ENCODE measurements around the gene TBL2.
"Not testable (repeated sequence)": the region's sequence is repeated elsewhere in the genome, so short reads cannot be mapped to it uniquely, and the experiment has no call there.

Gene TBL2

DNA sequence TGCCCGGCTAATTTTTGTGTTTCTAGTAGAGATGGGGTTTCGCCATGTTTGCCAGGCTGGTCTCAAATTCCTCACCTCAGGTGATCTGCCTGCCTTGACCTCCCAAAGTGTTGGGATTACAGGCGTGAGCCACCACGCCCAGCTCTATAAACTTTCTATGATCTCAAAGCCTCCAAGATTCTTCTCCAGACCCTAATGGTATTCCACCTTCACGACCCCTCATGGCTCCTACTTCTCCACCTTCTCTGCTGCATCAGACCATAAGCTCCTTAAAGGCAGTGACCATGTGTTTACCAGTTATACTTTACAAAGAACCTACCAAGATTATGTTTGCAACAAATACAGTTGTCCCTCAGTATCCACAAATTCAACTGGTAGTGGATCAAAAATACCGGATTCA, 46.2 kb downstream of the TBL2 start:
- FAIRE-seq, result no peak

DNA sequence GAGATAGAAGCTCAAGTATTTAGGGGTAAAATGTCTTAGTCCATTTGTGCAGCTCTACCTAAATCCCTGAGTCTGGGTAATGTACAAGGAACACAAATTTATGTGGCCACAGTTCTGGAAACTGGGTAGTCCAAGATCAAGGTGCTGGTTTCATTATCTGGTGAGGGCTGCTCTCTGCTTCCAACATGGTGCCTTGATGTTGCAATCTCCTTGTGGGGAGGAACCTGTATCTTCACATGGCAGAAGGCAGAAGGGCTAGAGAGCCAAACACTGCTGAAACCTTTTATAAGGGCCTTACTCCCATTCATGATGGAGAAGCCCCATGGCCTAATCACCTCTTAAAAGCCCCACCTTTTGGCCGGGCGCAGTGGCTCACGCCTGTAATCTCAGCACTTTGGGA, 47.6 kb downstream of the TBL2 start:
- no peak for FAIRE-seq

- no peak for FAIRE-seq
These were observed 51.2 kb downstream of the TBL2 start for GRCh38 chr7:73526896-73527821.

- FAIRE-seq, result not testable (repeated sequence)
These were observed 52.3 kb downstream of the TBL2 start for GRCh38 chr7:73526158-73526494.

- no peak for FAIRE-seq
These were observed 56.1 kb downstream of the TBL2 start, which contains the start of gene BAZ1B for GRCh38 chr7:73522105-73522872. Gene BAZ1B (minus strand): TSS chr7:73522293. CDS start chr7:73521933, 360 bp downstream.

- FAIRE-seq, result no peak
These were observed 56.7 kb downstream of the TBL2 start for GRCh38 chr7:73521636-73522104.

DNA sequence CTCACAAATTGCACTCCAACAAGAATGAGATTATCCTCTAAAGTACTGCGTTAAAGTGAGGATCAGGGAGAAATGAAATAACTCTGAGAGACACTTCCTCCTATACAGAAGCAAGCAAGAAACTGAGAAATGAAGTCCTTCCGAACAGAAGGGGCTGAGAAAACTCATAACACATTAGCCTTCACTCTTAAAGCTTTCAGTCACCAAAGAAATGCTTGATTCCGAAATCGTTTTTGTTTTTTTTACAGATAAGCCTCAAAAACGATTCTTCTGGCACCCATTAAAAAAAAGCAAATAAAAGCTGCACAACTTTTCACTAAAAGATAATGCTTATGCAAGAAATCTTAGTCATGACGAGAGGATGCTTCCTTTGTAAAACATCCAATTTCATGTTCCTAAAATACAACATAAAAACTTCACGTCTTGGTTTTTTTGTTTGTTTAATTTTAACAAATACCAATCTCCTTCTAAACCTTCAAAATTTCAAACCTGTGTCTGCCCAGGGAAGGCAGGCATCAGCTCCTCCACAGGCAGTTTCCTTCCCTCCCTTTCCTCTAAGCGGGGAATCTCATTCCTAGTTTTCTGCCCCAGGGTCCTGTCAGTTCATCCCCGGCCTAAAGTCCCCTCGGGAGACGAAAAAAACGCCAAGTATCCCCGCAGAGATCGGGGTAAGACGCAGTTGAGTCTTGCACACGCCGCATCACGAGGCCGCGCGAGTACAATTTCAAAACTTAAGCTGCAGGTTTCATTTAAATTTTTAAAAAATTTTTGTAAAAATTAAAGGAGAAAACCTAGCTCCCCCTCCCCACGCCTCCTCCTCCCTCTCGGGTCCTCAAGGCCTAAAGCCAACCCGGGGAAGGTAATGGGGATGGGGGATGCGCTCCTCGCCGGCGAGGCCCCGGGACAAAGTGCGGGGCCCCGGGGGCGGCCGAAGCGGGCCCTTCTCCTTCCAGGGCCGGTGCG, 57.4 kb downstream of the TBL2 start:
- FAIRE-seq, result no peak

- no peak for FAIRE-seq
These were observed 58.3 kb downstream of the TBL2 start for GRCh38 chr7:73519867-73520672.

GRCh38 chr7:73518470-73518869, 59.9 kb downstream of the TBL2 start:
- no peak for FAIRE-seq

Measured in colon (tissue), 2 donors.